Stimulated activated naive CD4-positive, alpha-beta T cell treated with Interleukin-2 at 50 U/mL for 16 hours (primary cell): ENCODE measurements around the gene CYBA.

Source experiments
- DNase-seq: peaks from one replicate; lab custom pipeline; 2025; lab: John Stamatoyannopoulos, UW

Gene CYBA

DNA sequence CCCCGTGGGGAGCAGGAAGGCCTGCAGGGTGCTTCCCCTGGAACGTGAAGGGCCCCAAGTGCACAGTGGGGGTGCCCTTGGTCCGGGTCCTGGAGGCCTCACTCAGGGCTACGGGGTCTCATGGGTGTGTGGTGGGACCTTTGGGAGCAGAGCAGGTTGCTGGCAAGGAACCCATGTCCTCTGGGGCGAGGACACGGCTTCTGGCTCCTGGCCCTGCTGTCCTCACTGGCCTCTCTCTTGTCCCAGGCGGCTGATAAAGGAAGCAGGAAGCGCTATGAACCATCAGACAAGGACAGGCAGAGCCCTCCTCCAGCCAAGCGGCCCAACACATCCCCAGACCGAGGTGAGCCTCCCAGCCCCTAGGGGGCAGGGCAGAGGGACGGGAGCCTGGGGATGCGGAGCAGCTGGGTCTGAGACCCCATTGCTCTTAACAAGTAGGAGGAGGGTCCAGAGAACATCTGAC lies 22.3 kb downstream of the CYBA start:
- no peak for DNase-seq

DNA sequence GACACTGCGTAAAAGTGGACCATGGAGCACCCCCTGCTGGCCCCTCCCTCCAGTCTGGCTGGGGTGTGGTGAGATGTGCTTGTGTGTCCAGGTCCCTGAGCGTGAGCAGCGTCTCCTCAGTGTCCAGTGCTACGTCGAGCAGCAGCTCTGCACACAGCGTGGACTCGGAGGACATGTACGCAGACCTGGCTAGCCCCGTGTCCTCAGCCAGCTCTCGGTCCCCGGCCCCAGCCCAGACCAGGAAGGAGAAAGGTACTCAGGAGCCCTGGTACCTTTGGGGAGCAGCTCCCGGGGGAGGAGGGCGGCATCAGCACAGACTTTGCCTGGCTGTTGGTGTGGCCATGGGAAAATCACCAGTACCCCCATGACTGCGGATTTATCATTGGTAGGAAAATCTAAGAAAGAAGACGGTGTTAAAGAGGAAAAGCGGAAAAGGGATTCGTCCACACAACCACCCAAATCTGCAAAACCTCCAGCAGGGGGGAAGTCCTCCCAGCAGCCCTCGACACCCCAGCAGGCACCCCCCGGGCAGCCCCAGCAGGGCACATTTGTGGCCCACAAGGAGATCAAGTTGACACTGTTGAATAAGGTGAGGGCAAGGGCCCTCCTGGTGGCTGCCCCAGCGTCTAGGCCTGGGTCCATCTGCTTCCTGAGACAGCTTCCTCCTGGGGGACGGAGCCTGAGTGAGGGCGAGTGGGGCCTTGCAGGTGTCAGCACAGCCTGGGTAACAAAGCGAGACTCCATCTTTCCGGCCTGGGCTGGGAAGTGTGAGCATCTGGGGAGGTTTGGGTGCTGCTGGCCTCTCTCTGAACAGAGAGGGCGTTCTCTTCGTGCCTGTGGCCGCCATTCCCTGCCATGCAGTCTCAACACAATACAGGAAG lies 23.1 kb downstream of the CYBA start:
- no peak for DNase-seq

DNA sequence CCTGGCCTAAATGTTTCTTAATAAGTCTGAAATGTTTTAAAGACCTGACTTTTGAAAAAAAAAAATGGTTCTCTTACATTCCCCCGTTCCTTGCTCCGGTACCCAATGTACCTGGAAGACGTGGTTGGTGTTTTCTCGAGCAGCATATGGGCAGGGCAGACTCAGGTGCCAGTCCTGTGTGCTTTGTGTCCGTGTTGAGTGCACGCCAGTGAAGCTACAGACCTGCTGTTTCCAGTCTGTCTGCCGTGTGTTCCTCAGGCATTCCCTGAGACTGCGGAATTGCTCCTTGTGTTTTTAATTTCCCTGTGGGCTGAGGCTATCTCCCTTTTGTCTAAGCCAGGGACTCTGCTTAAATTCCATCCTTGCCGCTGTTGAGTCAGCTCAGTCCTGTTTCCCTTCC lies 24.2 kb downstream of the CYBA start:
- DNase-seq = no peak

DNA sequence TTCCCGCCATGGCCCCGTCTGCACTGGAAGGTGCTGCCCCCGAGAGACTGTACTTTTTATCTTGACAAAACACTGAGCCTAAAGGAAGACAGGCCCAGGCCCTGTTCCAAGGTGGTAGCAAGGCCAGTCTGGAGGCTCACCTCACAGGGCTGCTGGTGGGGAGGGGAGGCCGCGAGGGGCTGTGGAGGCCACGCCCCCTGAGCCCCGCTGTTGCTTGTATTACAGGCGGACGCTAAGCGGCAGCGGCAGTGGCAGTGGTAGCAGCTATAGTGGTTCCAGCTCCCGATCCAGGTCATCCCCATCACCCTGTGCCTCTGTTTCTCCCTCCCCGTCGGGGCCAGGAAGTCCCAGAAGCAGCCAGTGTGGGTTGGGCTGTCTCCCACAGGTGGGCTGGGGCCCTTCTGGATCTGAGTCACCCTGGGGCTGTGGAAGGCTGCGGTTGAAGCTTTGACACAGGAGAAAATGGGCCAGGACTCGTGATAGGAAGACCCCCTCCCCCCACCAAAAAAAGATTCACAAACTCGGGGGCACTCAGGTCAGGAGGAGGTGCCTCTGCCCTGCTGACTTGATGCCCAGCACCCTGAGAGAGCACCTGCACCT lies 25.8 kb downstream of the CYBA start:
- no peak for DNase-seq

DNA sequence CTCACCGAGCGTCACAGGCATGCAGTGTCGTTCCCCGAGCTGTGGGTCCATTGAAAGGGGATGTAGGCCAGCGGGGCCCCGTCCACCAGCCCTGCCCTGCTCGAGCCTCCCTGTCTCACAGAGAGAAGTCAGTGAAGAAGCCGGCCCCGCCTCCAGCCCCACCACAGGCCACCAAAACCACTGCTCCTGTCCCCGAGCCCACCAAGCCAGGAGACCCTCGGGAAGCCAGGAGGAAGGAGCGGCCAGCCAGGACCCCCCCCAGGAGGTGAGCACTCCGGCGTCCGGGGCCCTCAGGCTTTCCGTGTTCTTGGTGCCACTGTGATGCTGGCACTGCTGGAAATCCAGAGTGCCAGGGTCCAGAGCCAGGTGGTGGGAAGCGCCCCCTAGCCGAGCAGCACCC lies 26.4 kb downstream of the CYBA start:
- DNase-seq = no peak

DNA sequence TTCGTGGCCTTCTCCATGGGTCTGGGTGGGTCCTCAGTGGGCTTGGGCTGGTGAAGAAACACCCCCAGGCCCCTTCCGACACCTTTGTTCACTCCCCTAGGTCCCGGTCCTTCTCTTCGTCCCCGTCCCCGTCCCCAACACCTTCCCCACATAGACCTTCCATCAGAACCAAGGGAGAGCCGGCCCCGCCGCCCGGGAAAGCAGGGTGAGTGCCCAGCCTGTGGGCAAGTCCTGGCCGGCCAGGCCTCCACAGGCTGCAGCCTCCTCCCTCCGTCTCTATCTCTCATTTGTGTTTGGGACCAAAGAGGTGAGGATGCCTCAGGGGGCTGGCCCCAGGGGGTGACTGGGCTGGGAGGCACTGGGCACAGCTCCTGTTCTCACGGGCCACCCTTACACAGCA lies 27.0 kb downstream of the CYBA start:
- DNase-seq = no peak

DNA sequence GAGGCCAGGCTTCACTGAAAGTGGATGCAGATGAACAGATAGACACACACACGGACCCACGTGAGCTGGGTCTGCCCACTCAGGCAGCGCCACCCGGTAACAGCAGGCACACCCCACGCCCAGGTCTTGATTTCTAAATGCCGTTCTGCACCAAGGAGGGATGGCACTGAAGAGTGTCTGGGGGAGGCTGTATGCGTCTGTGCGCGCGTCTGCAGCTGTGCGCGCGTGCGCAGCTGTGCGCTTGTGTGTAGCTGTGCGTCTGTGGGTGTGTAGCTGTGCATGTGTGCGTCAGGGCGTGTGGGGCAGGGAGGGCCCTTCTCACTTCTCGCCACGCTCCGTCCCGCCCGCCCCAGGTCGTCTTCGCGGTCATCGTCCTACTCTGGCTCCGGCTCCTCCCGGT lies 28.0 kb downstream of the CYBA start:
- DNase-seq = no peak

DNA sequence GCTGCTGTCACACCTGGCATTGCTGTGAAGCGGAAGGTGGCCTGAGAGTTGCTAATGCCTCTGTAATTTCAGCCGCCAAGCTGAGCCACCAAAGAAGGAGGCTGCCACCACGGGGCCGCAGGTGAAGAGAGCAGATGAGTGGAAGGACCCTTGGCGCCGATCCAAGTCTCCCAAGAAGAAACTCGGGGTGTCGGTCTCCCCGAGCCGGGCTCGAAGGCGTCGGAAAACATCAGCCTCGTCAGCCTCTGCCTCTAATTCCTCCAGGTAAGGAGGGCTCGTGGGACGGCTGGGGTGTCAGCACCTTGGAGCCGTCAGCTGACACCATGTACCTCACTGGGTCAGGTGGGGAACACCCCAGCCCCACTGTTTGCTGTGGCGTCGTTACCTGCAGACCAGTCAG lies 28.7 kb downstream of the CYBA start:
- no peak for DNase-seq

DNA sequence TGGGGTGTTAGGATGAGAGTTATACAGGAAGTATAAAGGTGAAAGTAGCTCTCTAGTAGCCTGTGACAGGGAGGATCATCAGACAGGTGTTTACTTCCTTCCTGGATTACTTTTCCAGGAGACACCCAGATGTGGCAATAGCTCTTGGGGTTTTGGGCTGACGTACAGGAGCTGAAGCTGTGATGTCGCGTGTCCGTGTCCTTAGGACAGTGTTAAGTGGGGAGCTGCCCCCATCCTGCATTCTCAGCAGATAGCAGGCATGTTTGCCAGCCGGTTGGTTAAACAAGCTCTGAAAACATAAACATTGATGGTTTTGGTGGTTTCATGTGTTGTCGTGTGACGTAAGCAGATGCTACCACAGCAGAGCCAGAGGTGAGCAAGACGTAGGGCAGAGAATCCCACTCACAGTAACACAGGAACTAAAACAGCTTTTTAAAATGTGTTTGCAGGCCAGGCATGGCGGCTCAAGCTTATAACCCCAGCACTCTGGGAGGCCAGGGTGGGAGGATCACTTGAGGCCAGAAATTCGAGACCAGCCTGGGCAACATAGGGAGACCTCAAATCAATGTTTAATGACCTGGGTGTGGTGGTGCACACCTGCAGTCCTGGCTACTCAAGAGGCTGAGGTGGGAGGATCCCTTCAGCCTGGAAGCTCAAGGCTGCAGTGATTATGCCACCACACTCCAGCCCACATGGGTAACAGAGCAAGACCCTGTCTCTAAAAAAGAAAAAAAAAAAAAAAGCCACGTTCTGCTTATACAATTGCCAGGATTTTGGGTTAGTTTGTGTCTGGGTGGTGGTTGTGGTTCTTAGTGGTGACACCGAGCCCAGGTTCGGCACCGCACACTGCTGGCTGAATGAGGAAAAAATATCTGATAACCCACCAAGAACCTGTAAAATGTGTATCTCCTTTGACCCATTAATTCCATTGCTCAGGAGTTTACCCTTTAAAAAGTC lies 30.7 kb downstream of the CYBA start:
- DNase-seq = peak; percentile 58

DNA sequence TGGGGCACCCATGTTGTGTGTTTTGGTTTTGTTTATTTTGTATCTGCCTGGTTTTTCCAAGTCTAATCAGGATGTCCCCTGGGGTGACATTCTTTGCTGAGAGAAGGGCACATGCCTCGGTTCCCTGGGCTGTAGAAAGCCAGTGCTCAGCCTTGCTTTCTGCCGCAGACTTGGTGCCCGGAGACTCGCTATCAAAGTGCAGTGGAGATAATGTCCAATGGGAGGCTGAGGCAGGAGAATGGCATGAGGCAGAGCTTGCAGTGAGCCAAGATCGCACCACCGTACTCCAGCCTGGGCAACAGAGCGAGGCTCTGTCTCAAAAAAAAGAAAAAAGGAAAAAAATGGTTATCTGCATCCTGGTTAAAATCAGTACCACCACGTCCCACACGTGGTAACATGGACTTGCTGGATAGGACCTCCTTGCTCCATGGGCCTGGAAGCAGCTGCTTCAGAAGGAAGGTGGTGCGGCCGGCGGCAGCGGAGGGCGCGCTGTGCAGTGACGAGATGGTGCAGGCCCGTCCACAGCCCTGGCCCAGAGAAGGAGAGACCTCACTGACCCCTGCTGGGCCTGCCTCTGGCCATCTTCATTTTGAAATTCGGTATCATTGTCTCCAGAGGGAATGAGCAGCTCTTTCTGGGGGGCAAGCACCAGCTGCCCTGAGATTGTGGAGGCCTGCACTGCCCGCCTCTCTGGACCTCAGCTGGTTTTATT lies 31.7 kb downstream of the CYBA start:
- no peak for DNase-seq

DNA sequence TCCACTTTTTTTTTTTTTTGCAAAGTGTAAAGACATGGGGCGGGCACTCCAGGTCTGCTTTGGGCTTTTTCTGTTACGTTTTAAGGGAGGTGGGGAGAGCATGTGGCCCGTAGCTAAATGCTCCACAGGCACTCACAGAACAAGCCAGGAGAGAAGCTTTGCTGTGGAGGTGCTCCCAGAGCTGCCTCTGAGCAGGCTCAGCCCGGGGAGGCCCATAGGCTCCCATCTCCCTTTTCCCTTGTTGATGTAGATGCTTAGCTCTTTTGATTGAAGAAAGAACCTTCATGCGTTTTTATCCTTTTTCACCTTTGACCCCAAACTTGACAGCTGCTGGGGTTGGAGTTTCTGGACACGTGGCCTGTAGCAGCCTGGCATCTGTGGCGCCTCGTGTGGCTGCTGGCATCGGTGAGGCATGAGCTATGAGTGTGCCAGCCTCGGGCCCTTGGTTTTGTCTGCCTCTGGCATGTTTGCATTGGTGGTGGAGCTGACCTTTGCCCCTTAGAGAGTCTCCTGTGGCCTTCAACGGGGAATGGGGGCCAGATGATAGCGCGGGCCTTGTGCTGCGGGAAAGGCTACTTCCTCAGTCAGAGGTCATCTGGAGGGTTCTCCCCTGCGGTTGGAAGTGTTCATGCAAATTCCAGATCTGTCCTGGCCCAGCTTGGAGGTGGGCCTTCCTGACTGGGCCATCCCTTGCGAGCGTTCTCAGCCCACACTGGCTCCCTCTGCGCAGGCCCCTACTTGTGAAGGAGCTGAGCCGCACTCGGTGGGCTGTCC lies 32.5 kb downstream of the CYBA start:
- DNase-seq = no peak

DNA sequence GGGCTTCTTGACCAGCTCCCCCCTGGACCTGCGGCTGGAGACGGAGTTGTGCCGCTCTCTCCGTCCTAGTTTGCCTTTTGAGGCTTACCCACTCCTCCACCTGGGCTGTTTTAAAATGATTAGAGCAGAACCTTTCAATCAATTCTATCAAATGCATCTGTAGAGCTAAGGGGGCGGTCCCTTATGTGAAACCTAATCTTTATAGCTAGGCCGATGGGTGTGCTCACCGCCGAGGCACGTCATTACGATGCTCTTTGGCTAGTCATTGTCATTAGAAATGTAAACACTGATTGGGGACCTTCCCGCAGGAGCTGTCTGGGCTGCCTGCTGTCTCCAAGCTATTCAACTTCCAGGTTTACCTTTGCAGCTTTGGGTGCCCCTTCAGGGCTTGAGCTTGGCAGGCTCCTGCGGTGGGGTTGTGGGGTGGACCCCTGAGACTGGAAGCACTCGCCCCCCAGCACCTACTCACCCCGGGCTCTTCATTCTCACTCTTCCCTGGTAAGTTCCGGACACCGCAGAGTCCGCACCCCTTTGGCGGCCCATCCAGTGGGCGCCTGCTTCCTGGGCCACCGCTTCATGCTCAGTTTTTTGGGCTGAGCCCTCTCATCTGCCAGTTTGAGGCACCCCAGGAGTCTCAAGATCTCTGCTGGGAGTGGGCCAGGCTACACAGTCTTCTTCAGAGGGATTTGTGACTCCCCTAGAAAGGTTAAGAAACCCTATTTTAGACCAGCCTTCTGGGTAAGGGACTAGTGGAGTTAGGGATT lies 33.4 kb downstream of the CYBA start:
- DNase-seq = no peak

DNA sequence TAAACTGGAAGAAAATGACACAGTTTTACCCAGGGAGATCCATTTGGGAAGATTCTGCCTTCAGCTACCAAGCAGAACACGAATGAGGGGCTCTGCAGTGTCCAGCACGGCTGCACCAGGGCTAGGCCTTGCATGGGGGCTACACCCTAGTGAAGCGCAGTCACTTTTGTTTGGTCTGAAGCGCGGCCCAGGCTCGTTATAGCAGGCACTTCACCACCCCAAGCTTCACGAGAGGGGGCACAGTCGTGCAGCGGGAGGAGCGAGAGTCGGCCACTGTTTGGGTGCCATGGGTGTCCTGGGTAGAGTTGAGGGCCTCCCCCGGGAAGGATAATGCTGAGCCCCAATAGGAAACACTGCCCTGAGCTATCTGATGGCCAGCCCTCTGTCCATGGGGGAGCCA lies 34.1 kb downstream of the CYBA start:
- no peak for DNase-seq

DNA sequence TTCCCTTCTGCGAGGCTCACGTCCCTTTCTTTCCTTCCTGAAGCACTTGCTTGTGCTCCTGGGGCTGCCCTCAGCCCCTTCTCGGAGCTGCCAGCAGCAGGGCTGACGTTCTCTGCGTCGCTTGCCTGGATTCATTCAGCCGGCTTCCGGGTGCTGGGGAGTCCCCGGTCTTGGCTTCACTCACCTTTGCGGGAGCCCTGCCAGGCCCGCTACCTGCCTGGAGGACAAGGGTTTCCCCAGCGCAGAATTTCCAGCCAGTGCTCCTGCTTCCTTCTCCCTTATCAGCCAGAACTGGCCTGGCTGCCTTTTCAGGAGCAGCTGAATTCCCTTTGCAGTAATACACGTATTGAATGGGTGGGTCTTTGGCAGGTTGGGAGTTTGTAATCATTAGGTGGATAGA lies 34.5 kb downstream of the CYBA start:
- no peak for DNase-seq

DNA sequence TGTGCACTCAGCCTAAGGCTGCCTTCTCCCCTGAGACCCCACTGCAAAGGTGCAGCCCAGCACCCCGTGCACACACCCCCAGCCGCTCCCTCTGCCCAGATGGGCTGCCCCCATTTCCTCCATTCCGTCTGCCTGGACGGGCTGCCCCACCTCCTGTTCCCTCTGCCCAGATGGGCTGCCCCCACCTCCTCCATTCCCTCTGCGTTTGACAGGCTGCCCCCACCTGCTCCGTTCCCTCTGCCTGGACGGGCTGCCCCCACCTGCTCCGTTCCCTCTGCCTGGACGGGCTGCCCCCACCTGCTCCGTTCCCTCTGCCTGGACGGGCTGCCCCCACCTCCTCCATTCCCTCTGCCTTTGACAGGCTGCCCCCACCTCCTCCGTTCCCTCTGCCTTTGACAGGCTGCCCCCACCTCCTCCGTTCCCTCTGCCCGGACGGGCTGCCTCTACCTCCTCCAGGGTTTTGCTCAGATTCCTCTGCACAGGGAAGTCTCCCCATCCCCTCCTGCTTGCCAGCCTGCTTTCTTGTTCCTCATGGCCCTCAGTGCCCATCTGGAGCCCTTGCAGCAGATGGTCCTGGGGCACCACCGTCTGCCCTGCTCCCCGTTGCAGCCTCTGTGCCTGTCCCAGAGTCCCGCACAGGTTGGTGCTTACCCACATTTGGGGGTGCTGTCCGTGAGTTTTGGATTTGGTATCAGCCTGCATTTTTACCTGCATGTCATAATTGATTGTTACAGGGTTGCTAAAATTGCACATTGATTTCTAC lies 35.9 kb downstream of the CYBA start:
- no peak for DNase-seq

DNA sequence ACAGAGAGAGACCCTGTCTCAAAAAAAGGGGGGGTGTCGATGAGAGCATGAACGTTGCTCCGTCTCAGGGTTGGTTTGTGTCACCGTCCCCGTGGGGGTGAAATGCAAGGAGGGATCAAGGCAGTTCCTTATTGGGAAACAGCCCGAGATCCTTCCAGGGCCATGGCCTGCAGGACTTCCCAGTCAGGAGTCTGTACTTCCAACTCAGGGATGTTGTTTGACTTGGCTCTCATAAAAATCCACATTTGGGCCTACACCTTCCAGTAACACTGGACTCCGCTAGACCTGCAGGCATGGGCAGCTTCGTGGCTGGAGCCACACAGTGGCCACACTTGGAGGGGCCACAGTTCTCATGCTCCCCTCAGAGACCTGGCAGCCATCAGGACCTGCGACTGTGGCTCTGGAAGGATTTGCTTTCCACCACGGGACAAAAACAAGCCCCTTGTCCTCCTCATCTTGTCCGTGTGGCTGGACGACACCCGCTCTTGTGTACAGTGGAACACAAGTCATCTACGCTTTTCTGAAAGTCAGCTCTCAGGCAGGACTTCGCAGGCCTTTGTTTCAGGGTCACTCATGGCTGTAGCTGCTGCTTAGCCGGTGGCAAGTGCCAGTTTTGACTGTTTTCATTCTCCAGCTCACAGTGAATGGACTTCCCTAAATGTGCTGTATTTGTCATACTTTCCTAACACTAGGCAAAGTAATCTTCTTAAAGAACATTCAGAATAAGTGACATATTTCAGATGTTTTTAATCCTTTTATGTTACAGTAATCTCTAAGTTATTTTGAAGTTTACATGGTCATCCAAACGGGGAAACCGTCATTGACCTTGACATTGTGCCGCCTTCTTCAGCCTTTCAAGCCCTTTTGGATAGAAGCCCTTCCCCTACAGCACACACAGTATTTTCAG lies 36.7 kb downstream of the CYBA start:
- no peak for DNase-seq

DNA sequence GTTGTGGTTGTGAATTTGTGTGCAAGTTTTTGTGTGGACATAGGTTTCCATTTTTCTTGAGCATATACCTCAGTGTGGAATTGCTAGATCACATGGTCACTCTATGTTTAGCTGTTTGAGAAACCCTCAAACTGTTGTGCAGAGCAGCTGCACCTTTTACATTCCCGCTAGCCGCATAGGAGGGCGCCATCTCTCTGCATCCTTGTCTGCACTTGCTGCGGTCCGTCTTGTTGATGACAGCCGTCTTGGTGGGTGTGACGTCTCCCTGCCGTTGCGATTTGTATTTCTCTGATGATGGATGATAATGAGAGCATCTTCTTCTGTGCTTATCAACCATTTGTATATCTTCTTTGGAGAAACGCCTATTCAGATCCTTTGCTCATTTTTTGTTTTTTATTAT lies 37.6 kb downstream of the CYBA start:
- DNase-seq = no peak
